HepG2 (cell line): ENCODE data around the gene ABO. TPM values are rescaled to one million over a fixed set of nuclear protein-coding genes. Genes with fewer than 3 reads are reported as not detected.

Experiments
- ATAC-seq: fragments of 200-7000 bp; cut with Tn5 transposase; 3 replicates; pipeline ENCODE4 v1.9.1; 2020; ENCODE audit warnings: mild to moderate bottlenecking, moderate library complexity
- BruUV-seq: library from RNA; stranded (reverse); fragments of 400-500 nt; replicated peaks from 2 replicates; lab custom pipeline; 2021; lab: Mats Ljungman, UMichigan
- CTCF ChIA-PET: fragments of 300-600 bp; formaldehyde crosslinking; extraction: SDS; loops from one replicate; lab custom pipeline; 2021; ENCODE audit warnings: low total read pairs, inconsistent platforms, low intra/inter-chr PET ratio; lab: Yijun Ruan, JAX
- POLR2A ChIA-PET: fragments of 350-600 bp; sonication (Branson Sonifier 250); formaldehyde crosslinking; loops from one replicate; lab custom pipeline; 2020; ENCODE audit warnings: antibody characterized with exemption, inconsistent platforms; lab: Yijun Ruan, JAX
- DNase-seq: peaks from one replicate; pipeline ENCODE4 v3.0.0-alpha.2; 2015; ENCODE audit warnings: low spot score
- FAIRE-seq: peaks from 3 replicates; lab custom pipeline; 2011; peaks lifted over from hg19 to GRCh38; lab: Jason Lieb, UNC
- H2AFZ ChIP-seq: one replicate; pipeline ENCODE4 v1.6.1; 2011; ENCODE audit warnings: low read length, inconsistent platforms
- H3K27ac ChIP-seq: fragments of 300-600 bp; 3 replicates; pipeline ENCODE4 v1.8.0; 2011; ENCODE audit warnings: mixed run types, mild to moderate bottlenecking, mixed read lengths, low read length, inconsistent platforms; ENCODE audit not compliant: insufficient read depth; ENCODE audit errors: extremely low read length
- H3K27me3 ChIP-seq, 2 experiments: fragments of 200-600 bp in 1 of 2; 2 replicates in 1 of 2; 3 replicates in 1 of 2; pipeline versions ENCODE4 v1.6.0 to v1.8.0; 2011; ENCODE audit warnings: low read length in 2 of 2, mild to moderate bottlenecking in 2 of 2, moderate library complexity in 2 of 2, inconsistent platforms in 1 of 2; ENCODE audit not compliant: insufficient read depth in 2 of 2, control insufficient read depth in 1 of 2
- H3K36me3 ChIP-seq, 2 experiments: fragments of 200-600 bp in 1 of 2; replicated peaks in 1 of 2; 2 replicates in 1 of 2; 3 replicates in 1 of 2; pipeline versions ENCODE4 v1.5.1 to v1.8.0; 2011; ENCODE audit warnings: low read length in 2 of 2, inconsistent platforms in 1 of 2; ENCODE audit not compliant: insufficient read depth in 2 of 2, control insufficient read depth in 1 of 2
- H3K4me1 ChIP-seq: 2 replicates; pipeline ENCODE4 v1.5.1; 2012; ENCODE audit warnings: low read length, inconsistent platforms; ENCODE audit not compliant: insufficient read depth
- H3K4me2 ChIP-seq: 2 replicates; pipeline ENCODE4 v1.6.0; 2011; ENCODE audit warnings: low read depth, low read length, inconsistent platforms
- H3K4me3 ChIP-seq, 3 experiments: fragments of 200-600 bp in 1 of 3; sonication (generic), shearing (Covaris generic) in 1 of 3; replicated peaks in 1 of 3; 2 replicates each; pipeline ENCODE4 v1.5.1; 2011 to 2016; ENCODE audit warnings: low read length in 3 of 3, inconsistent platforms in 2 of 3, low read depth in 2 of 3, mild to moderate bottlenecking in 2 of 3, control low read depth in 1 of 3, mixed read lengths in 1 of 3; ENCODE audit not compliant: insufficient read depth in 1 of 3
- H3K79me2 ChIP-seq: one replicate; pipeline ENCODE4 v1.6.1; 2011; ENCODE audit warnings: low read length, inconsistent platforms; ENCODE audit not compliant: insufficient read depth
- H3K9ac ChIP-seq: 2 replicates; pipeline ENCODE4 v1.6.0; 2011; ENCODE audit warnings: mild to moderate bottlenecking, low read depth, low read length, inconsistent platforms; ENCODE audit not compliant: insufficient read depth
- H3K9me3 ChIP-seq: 2 replicates; pipeline ENCODE4 v1.5.1; 2012; ENCODE audit warnings: mild to moderate bottlenecking, low read length
- H4K20me1 ChIP-seq: 2 replicates; pipeline ENCODE4 v1.6.0; 2011; ENCODE audit warnings: inconsistent platforms, mild to moderate bottlenecking, low read length, moderate library complexity; ENCODE audit not compliant: insufficient read depth
- CBX5 ChIP-seq: sonication (generic); formaldehyde crosslinking; IDR thresholded peaks from 2 replicates; pipeline ENCODE4 v1.4.0; 2020; ENCODE audit warnings: missing genetic modification reagents, borderline replicate concordance
- MEF2D ChIP-seq: sonication (generic); formaldehyde crosslinking; IDR thresholded peaks from 2 replicates; pipeline ENCODE4 v1.5.1; 2020; ENCODE audit warnings: mild to moderate bottlenecking, missing genetic modification reagents
- PHF5A ChIP-seq: IDR thresholded peaks from one replicate; pipeline ENCODE4 v1.6.1; 2018; ENCODE audit warnings: low read depth, missing genetic modification reagents; ENCODE audit not compliant: unreplicated experiment
- PREB ChIP-seq: sonication (generic); formaldehyde crosslinking; IDR thresholded peaks from 2 replicates; pipeline ENCODE4 v1.4.0; 2020; ENCODE audit warnings: missing genetic modification reagents
- RFX3 ChIP-seq: IDR thresholded peaks from 2 replicates; pipeline ENCODE4 v1.6.1; 2016; ENCODE audit warnings: missing biosample characterization, missing genetic modification reagents
- RNF2 ChIP-seq: fragments of 450-650 bp; conservative IDR thresholded peaks from 2 replicates; pipeline ENCODE4 v1.6.1; 2016; ENCODE audit warnings: low read depth
- RNF219 ChIP-seq: sonication (generic); formaldehyde crosslinking; IDR thresholded peaks from 2 replicates; pipeline ENCODE4 v1.5.0; 2020; ENCODE audit warnings: mild to moderate bottlenecking, missing genetic modification reagents
- TOPORS ChIP-seq: sonication (generic); formaldehyde crosslinking; IDR thresholded peaks from 2 replicates; pipeline ENCODE4 v1.8.0; 2023; ENCODE audit warnings: mild to moderate bottlenecking, missing genetic modification reagents
- TP53 ChIP-seq: sonication (generic); formaldehyde crosslinking; conservative IDR thresholded peaks from 2 replicates; pipeline ENCODE4 v1.4.0; 2020; ENCODE audit warnings: missing genetic modification reagents
- ZBED4 ChIP-seq: sonication (generic); formaldehyde crosslinking; IDR thresholded peaks from 2 replicates; pipeline ENCODE4 v1.4.0; 2020; ENCODE audit warnings: missing genetic modification reagents, borderline replicate concordance
- ZNF232 ChIP-seq: sonication (generic); formaldehyde crosslinking; IDR thresholded peaks from 2 replicates; pipeline ENCODE4 v1.4.0; 2020; ENCODE audit warnings: missing genetic modification reagents, borderline replicate concordance
- ZNF30 ChIP-seq: sonication (generic); formaldehyde crosslinking; IDR thresholded peaks from 2 replicates; pipeline ENCODE4 v1.5.0; 2020; ENCODE audit warnings: mild to moderate bottlenecking, missing genetic modification reagents
- ZNF441 ChIP-seq: sonication (generic); formaldehyde crosslinking; IDR thresholded peaks from 2 replicates; pipeline ENCODE4 v1.7.0; 2021; ENCODE audit warnings: missing genetic modification reagents, borderline replicate concordance
- ZNF513 ChIP-seq: sonication (generic); formaldehyde crosslinking; conservative IDR thresholded peaks from 2 replicates; pipeline ENCODE4 v1.5.0; 2020; ENCODE audit warnings: missing genetic modification reagents
- ZNF652 ChIP-seq: IDR thresholded peaks from 2 replicates; pipeline ENCODE4 v1.6.1; 2016; ENCODE audit warnings: low read depth, borderline replicate concordance
- ZSCAN21 ChIP-seq: sonication (generic); formaldehyde crosslinking; IDR thresholded peaks from 2 replicates; pipeline ENCODE4 v1.8.0; 2022; ENCODE audit warnings: mild to moderate bottlenecking, missing genetic modification reagents, moderate library complexity, borderline replicate concordance
- WGBS: methylation state at CpG from one replicate; pipeline ENCODE4 v1.1.6; 2017; ENCODE audit warnings: low lambda C conversion rate; 5-methylcytosine and 5-hydroxymethylcytosine counted together
- in situ Hi-C: cut with HindIII; loops from 2 replicates; pipeline ENCODE4 v1.10.0; 2017; ENCODE audit warnings: low pct_unique_long_range_greater_than_20kb; ENCODE audit not compliant: extremely low pct_ligation_motif_present
- intact Hi-C: fragments of 100-400 bp; cut with micrococcal nuclease; formaldehyde crosslinking; loops from one replicate; pipeline ENCODE4 v1.10.0; 2022; ENCODE audit not compliant: unreplicated experiment
- polyA plus RNA-seq, 8 experiments: library from polyadenylated mRNA; depleted of rRNA in 3 of 8; stranded (reverse) in 7 of 8; unstranded in 1 of 8; fragments of >200 nt; fragmentation: Illumina TruSeq in 4 of 8; extraction: Trizol in 4 of 8; gene quantifications; 2 replicates each; pipeline versions ENCODE4 v1.2.1 to v1.2.3, GENCODE V29; 2011 to 2016; ENCODE audit warnings: low read depth in 4 of 8, missing spikeins in 1 of 8, mixed read lengths in 1 of 8; ENCODE audit not compliant: insufficient read depth in 1 of 8
- total RNA-seq, 5 experiments: library from RNA; depleted of rRNA; stranded (reverse); fragments of >200 nt; fragmentation: Illumina TruSeq; extraction: Trizol; gene quantifications; 2 replicates each; pipeline ENCODE4 v1.2.3, GENCODE V29; 2016; ENCODE audit warnings: low read depth in 1 of 5

ABO gene
- total and polyA plus RNA-seq, 2 of the 13 experiments (the other 11 are each of a cell fraction or from before 2014, with no cell fraction given), result not detected

- CTCF ChIA-PET, result no interaction called here
- no peaks in the 10 kb centered on the region for H4K20me1 ChIP-seq
- no peaks in the 10 kb centered on the region for H3K4me1 ChIP-seq
- BruUV-seq, result no TSS peak
- no peak overlapping the region for H3K4me3 ChIP-seq
- no peak for DNase-seq
- intact Hi-C loops, result no loop called here
- H3K27ac ChIP-seq, result no peak overlapping the region
- H3K9ac ChIP-seq, result no peak overlapping the region
- in situ Hi-C loops, result loop anchor here (10.0 kb wide), 1 partner anchor 79 kb away; no protein-coding TSS in a partner anchor
- H3K9me3 ChIP-seq, result peaks cover 9% of the 10 kb centered on the region; the same call in 1 of the 2 replicates
- FAIRE-seq, result no peak
- ATAC-seq, result no peak
- H3K79me2 ChIP-seq, result no peaks in the 10 kb centered on the region
- peaks cover 0 to 1% of the 10 kb centered on the region in 2 experiments; a peak in 2 of 5 replicates for H3K27me3 ChIP-seq
- no peak overlapping the region for H2AFZ ChIP-seq
- POLR2A ChIA-PET, result no interaction called here
- H3K36me3 ChIP-seq, result no peaks in the 10 kb centered on the region
- 31% methylated on average over 13 of the region's 13 CpGs for WGBS
- no peak overlapping the region for H3K4me2 ChIP-seq
- TF ChIP-seq CBX5 (CRISPR knock-in tag) (no peak), RFX3 (no peak), ZBED4 (CRISPR knock-in tag) (no peak), ZNF652 (CRISPR knock-in tag) (no peak), PHF5A (CRISPR knock-in tag) (no peak), ZNF513 (CRISPR knock-in tag) (no peak), RNF219 (CRISPR knock-in tag) (no peak), ZSCAN21 (CRISPR knock-in tag) (no peak), TP53 (no peak), PREB (no peak), RNF2 (no peak), ZNF30 (CRISPR knock-in tag) (no peak), MEF2D (CRISPR knock-in tag) (no peak), ZNF441 (CRISPR knock-in tag) (no peak), TOPORS (CRISPR knock-in tag) (no peak), ZNF232 (CRISPR knock-in tag) (no peak)
Measured at GRCh38 chr9:133323991-133324703, 49.1 kb upstream of the ABO start.
